ENCODE data around the gene VSIG10L.

The VSIG10L gene

DNA sequence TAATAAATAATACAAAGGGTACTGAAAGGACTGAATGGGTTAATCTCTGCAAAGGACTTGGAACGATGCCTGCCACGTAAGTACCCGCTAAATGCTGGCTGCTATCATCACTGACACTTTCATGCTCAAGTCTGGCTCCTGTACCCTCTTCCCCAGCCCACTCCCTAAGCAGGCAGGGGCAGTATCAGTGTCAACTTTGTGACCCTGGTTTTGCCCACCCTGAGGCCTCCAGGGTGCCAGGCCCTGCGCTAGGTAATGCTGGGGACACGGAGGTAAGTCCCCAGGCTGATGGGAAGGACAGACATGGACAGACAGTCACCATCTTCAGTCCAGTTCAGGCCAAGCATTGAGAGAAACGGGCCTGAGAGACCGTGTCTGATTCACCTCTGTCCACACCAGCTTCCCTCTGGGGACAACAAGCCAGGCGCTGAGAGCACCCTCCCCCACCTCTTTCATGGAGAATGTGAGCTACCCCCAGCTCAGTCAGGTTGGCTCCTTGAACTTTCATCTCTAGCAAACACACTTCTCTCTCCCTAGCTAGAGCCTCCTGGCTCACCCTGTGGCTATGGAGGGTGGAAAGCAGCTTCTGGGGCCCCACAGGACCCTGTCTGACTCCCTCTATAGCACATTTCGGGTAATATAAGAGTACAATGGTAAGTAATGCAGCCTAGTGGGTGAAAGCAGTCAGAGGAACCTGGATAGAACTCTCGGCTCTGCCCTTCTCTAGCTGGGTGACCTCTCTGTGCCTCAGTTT is 23.4 kb upstream of the VSIG10L start:
- no peak for DNase-seq (ENCODE audit: low read depth)

DNA sequence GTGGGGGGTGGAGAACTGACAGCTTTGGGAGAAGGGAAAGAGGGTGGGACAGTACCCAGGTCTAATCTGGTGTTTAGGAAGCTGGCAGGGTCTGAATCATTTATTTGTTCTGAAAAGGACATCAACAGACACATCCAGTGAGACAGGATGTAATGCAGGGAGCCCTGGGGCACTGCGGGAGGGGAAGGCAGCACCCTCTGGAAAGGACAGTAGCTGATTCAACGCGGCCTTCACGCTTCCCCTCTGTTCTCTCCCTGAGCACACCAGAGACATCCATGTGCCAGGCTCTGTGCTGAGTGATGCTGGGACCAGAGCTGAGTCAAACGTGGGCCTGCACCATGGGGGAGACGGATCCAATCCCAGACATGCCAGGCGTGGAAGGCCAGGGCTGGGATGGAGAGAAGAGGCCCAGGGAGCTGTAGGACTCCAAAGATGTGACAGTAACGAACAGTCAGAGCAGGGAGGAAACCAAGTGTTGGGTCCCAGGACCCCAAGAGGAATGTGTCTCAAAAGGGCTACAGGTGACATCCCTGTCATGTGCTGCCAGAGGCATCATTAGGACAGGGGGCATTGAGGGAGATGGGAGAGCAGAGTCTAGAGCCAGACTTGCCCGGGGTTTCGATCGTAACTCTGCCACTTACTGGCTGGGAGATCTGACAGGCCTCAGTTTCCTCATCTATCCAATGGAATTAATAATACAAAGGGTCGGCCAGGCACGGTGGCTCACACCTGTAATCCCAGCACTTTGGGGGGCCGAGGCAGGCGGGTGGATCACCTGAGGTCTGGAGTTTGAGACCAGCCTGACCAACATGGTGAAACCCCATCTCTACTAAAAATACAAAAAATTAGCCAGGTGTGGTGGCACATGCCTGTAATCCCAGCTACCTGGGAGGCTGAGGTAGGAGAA is 22.5 kb upstream of the VSIG10L start:
- no peak for DNase-seq (ENCODE audit: low read depth)

DNA sequence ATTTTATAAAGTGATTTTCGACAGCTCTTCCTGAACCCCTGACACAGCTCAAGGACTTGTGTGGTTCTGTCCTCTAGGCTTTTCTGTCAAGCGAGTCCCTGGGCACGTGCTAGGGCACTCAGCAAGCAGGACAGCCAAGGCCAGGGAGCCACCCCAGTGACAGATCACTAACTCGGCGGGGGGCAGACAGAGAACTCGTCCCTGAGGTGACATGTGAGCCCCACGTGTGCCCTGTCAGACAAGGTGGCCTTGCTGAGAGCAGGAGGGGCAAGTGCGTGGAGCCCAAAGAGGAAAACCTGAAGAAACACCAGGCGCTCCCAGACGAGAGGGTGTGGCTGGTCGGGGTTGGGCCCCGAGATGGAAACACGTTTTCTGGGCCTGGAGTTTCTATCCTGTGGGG is 19.3 kb upstream of the VSIG10L start:
- DNase-seq (ENCODE audit: low read depth), result no peak

DNA sequence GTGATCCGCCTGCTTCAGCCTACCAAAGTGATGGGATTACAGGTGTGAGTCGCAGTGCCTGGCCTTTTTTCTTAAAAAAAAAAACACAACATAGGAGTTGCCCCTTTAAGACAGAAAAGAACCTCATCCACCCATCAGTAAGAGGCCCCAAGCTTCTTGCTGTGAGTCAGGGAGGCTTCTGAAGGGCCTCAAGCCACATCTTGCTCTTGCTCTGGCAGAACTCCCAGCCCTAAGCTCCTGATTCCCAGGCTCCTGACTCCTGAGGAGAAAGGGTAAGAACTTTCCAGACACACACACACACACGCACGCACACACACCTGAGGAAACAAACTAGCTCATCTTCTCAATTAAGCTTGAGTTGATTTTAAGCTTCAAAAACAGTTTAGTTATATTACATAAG is 17.4 kb upstream of the VSIG10L start:
- no peak for DNase-seq (ENCODE audit: low read depth)

DNA sequence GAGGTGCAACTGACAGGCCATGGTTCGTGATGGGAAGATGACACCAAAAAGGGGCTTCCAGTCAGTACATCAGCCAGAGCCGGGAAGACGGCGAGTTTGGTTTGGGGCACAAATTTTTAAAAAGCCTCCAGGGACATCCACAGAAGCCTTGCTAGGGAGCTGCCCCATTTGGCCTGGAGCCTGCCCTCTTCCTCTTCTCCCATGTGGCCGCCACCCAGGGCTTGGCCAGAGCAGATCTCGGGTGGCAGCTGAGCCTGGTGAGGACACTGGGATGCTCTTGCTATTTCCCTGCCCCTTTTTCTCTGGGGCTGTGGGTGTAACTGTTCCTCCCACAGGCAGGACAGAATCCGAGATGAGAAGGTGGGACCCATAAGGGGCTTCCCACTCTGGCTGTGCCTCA is 16.0 kb upstream of the VSIG10L start:
- no peak for DNase-seq (ENCODE audit: low read depth)

DNA sequence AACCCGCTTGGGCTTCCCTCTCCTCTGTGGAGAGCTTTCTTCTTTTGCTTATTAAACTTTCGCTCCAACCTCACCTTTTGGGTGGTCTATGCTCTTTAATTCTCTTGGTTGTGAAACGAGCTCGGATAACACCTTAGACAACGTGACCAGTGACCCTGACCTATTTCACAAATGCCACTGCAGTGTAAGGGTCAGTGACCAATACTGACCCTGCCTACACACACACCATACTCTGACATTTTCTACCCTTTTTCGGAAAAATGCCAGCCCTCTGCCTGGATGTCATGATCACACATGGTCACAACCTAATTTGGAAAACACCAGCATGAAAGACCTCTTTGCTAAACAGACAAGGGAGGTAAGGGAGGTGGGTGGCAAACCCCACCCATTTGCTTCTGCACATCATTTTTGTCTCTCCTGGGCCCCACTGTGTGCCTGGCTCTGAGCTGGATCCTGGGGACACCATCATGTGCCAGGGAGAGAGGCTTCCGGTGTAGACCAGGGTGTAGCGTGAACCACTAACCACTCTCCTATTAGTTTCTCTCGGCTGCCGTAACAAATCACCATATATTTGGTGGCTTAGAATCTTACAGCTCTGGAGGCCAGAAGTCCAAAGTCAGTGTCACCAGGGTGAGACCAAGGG is 14.3 kb upstream of the VSIG10L start:
- DNase-seq (ENCODE audit: low read depth), result no peak

DNA sequence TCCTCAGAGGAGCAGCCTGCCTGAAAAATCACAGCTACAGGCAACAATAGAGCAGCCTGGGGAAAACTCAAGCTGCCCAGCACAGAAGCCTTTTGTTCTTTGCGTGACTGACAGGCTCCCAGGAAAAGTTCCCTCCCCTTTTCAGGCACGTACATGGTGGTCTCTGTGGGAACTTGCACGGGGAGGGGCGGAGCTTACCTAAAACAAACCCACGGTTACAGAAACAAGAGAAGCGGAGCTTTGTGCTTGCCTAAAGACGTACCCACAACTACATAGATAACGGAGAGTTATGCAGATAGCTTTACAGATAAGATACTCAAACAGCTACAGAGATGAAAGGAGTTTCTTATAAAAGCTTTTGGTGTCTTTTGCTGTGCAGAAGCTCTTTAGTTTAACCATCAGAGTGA is 12.8 kb upstream of the VSIG10L start:
- no peak for DNase-seq (ENCODE audit: low read depth)

DNA sequence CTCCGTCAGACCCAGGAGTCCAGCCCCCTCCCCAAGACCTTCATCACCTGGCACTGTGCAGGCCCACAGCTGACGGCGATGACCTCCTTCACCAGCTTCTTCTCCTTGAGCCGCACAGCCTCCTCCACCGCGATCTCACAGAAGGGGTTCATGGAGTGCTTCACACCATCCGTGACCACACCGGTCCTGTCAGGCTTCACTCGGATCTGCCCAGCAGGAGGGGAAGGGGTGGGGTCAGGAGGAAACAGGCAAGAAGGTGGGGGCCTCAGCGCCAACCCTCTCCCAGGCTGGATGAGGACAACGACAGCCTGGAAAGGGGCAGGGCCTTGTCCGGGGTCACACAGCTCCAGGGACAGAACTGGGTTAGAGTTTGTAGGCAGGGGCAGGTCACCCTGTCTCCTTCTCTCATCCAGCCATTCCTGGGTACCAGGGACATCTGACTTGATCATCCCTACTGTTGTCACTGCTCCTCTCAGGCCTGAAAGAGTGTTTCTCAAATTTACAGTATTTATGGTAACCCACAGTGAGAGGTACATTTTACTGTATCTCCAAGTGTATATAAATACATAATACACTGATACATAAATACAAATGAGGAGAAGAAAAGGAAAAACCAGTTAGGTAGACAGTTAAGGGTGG is 12.3 kb upstream of the VSIG10L start:
- no peak for DNase-seq (ENCODE audit: low read depth)

DNA sequence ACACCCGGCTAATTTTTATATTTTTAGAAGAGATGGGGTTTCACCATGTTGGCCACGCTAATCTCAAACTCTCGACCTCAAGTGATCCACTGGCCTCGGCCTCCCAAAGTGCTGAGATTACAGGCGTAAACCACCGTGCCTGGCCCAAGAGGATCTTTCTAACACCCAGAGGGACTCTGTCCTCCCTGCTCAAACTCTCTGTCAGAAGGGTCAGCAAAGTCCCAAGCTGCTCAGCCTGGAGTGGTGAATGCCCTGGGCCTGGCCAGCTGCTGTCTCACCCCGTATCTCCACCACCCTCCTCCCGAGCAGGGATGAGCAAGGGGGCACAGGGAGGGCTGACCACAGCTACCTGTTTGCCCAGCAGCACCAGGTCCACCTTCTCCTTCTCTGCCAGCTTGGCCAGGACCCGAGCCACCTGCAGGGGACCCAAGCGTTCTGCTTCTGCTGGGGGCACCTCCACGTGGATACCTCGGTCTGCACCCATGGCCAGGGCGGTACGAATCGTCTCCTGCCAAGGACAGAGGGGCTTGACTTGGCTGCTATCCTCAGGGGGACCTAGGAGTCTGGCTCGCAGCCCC is 10.9 kb upstream of the VSIG10L start:
- DNase-seq (ENCODE audit: low read depth), result no peak

DNA sequence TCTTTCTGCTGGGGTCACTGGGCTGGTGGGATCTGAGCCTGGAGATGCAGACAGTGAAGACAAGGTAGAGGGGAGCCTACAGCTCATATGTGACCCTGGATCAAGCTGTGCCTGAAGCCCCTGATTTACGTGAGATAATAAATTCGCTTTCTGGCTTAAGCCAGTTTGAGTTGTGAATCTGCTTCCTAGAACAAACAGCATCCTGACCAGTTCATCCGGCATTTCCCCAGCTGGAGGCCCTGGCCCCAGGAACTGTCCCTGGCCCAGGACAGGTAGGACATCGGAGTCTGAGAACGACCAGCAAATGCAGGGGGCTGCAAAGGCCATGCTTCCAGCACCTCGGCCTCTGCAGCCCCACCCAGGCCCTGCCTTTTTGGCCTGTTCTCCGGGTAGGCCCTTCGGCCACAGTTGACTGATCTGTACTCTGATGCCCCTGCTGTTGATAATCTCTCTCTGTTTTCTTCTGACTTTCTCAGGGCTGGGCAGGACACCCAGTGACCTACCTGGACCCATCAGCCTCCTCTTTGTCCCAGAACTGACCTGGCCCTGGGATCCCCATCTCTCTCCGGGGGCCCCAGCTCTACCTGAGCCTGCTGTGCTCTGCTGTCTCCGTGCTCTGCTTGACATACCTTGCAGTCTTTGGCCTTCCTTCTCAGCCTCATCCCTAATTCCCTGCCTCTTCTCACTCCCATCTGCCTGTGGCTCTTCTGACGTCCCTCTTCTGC is 9.5 kb upstream of the VSIG10L start:
- DNase-seq (ENCODE audit: low read depth), result no peak

DNA sequence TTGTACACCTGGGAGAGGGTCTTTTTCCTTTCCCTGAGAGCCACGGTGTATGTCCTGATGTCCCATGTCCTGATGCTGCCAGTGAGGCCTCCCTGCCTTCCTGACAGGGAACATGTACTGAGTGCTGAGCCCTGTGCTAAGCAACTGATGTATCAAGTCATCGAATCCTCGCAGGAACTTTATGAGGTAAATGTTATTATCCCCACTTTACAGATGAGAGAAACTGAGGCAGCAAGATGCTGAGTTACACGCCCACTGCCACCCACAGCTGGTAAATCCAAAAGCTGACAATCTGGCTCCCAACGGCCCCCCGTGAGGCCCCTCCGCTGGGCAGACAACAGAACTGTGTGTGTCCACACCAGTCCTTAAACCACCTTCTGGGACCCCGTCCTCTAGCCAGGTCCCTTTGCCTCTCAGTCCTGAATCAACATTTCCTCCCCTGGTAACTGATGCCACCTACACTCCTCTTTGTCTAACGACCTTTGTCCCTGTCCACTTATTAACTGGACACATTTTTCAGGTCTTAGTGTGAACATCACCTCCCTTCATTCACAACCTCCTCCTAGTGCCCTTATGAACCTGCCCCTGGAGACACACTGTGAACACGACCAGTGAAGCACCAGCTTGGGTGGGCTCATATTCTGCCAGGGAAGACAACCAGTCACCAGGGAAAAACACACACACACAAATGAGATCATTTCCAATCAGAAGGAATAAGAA is 5.4 kb upstream of the VSIG10L start:
- DNase-seq (ENCODE audit: low read depth), result no peak

DNA sequence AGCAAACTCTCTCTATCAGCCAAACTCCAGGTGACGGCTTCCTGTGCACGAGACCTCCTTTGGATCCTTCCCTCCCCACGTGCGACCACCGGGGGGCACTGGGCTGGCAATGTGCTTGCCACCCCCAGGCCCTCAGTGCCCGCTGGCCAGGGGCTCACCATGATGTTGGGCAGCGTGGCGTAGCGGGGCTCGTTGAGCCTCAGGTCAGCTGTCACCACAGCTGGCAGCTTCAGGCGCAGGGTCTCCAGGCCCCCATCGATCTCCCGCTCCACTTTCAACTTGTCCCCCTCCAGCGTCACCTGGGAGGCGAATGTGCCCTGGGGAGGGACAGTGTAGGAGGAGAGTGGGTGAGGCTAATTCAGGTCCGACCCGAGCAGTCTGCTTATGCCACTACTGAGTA is 4.8 kb upstream of the VSIG10L start:
- DNase-seq (ENCODE audit: low read depth), result no peak

DNA sequence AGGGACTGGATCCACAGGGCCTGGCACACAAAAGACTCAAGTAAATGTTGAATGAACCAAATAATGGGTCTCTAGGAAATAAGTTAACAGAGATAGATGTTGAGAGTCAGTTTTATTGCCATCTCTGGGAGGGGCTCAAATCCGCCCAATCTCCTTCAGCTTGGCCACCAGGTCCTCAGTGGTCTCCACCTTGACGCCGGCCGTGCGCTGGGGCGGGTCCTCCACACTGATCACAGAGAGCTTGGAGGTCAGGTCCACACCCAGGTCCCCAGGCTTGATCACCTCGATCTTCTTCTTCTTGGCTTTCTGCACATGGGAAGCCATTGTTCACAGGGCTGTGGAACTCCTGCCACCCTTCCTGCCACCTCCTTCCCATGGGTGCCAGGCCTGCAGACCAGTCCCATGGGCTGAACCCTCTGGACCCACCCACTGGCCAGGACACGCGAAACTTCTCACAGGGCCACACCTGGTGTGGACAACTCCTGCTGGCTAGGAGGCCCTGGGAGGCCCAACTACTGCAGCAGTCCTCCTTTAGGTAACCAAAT is 3.2 kb upstream of the VSIG10L start:
- DNase-seq (ENCODE audit: low read depth), result no peak

DNA sequence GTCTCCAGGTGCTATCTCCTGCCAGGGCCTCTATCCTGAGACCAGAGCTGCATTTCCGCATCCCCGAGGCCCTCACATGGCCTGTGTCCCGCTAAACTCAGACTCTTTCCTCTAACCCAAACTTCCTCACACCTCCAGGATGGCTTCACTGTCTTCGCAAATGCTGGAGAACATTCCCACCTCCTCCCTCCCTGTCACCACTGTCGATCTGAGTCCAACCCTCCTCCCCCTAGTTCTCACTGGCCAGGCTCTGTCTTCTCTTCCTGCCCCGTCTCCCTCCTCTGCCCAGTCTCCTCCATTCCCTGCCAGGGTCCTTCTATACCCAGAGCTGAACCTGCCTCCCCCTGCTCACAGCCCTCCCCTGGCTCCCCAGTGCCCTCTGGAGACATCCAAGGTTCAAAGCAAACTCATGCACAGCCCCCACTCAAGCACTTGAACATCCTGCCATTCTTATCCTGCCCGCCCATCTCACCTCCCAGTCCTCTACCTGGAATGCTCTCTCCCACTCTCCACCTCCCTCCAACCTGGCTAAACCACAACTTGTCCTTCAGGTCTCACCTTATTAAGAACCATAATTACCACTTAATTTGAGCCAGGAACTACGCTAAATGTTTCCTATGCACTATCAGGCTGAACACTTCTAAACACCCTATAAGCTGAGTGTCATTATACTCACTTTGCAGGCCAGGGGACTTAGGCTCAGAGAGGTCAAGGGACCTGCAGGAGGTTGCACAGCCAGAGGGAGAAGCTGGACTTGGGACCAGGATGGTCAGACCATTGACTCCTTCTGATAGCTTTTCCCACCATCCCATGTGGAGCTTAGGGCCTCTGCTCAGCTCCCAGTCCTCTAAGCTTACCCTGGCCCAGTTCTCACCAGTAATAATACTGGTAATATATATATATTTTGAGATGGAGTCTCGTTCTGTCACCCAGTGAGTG is 961 bp upstream of the VSIG10L start:
- DNase-seq (ENCODE audit: low read depth), result no peak

DNA sequence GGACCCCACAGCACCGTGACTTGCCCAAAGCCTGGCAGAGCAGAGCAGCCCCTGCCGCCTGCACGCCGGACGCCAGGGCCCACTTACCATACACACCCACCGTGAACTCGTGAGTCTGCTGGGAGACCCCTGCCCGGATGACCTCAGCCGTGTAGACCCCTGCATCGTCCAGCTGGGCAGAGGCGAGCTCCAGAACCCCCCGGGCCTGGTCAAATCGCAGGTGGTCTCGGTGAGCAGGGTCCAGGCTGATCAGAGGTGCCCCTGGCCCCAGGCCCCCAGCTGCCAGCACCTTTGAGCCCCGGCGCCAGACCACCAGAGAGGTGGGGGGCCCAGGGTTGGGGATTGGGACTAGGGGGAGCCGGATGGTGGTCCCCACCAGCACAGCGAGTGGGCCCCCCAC is 873 bp downstream of the VSIG10L start:
- no peak for DNase-seq (ENCODE audit: low read depth)

DNA sequence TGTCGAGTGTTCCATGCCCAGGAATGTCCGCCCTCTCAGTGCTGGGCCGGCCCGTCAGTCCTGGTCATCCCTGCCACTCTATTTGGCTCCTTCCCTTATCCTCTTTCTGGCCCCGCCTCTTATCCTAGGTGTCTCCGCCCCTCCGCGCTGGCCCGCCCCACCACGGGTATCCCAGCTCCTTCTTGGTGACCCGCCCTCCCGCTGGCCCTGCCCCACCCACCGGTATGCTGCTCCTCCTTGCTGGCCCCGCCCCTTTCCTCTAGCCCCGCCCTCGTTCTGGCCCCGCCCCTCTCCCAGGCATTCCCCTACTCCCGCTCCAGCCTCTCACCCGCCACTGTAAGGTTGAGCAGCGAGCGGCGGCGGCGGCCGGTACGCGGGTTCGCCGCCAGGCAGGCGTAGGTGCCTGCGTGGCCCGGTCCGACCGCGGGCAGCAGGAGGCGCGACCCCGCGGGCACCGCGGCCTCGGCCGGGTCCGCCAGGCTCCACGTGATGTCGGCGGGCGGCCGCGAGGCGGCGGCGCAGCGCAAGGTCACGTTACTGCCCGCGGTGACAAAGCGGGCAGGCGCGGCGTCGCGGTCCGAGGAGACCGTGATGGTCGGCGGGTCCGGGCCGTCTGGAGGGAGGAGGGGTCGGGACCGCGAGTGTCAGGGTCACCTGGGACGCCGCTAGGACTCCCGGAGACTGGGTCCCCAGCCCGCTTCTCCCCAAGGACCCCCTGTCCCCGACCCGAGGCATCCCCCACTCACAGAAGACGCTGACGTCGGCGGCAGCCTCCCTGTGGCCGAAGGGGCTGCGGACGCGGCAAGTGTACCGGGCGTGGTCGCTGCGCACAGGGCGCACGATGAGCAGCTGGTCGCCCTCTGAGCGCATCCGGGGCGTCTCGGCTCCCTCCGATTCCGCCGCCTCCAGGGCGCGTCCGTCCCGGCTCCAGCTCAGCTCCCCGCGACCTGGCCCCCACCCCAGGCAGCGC is 2.0 kb downstream of the VSIG10L start:
- DNase-seq (ENCODE audit: low read depth), result peak; percentile 83

DNA sequence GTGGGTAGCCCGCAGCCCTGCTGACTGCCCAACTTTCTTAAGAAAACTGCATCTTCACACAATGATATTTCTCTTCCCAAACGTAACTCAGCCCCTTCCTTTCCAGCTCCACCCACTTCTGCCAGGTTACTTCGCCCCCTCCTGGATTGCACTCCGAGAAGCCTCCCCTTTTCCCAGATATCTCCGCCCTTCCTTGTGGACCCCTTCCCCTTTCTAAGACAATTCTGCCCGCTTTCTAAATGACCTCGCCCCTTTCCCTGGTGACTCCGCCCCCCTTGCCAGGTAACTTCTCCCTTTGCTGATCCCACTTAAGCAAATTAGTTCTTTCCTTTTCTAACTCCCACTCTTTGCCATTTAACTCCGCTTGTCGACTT is 2.6 kb downstream of the VSIG10L start:
- no peak for DNase-seq (ENCODE audit: low read depth)

Measured in HS-5 (cell line).